ENCODE results near the gene DENND1B.

DNA sequence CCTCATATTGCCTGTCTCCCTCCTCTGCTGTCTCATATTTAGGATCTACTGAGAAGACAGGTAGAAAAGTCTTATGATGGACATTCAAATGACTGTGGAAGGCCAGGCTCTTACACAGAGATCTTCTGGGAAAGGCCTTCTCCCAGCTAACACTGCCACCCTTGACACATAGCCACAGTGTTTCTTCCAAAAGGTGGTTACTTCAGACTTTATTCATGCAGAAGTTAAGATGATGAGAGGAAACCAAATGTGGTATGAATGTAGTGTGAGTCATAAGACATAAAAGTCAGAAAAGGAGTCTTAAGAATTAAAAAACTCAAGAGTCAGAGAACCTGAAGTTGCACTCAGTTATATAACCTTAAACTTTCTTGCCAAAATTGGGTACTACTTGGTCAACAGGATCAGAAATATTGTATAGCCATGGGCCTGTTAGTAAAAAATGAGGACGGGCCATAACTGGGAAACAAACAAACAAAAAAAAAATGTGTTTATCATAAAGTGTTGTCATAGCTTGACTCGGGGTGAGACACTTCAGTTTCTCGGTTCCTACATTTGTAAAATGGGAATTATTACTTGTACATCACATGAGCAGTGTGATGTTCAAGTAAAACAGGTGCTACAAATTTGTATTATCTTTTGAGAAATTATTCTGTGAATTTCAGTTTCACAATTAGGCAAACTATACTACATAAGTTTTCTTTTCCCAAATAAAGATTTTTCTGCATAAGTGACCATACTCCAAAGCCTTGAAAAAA lies 1.2 kb upstream of the DENND1B start:
- TF ChIP-seq CHD2 (IDR thresholded peaks at IDR 0.05; ENCODE audit: low read length, partially characterized antibody) = no peak
- TF ChIP-seq, protein P1, sequence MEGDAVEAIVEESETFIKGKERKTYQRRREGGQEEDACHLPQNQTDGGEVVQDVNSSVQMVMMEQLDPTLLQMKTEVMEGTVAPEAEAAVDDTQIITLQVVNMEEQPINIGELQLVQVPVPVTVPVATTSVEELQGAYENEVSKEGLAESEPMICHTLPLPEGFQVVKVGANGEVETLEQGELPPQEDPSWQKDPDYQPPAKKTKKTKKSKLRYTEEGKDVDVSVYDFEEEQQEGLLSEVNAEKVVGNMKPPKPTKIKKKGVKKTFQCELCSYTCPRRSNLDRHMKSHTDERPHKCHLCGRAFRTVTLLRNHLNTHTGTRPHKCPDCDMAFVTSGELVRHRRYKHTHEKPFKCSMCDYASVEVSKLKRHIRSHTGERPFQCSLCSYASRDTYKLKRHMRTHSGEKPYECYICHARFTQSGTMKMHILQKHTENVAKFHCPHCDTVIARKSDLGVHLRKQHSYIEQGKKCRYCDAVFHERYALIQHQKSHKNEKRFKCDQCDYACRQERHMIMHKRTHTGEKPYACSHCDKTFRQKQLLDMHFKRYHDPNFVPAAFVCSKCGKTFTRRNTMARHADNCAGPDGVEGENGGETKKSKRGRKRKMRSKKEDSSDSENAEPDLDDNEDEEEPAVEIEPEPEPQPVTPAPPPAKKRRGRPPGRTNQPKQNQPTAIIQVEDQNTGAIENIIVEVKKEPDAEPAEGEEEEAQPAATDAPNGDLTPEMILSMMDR (IDR thresholded peaks at IDR 0.05) = no peak
- no peak for TF ChIP-seq BHLHE40 (IDR thresholded peaks at IDR 0.05; ENCODE audit: low read depth, low read length)
- TF ChIP-seq FOSB (CRISPR knock-in tag; IDR thresholded peaks at IDR 0.05) = no peak
- TF ChIP-seq CHD4 (IDR thresholded peaks at IDR 0.05; ENCODE audit: borderline replicate concordance) = no peak
- TF ChIP-seq, protein P2, sequence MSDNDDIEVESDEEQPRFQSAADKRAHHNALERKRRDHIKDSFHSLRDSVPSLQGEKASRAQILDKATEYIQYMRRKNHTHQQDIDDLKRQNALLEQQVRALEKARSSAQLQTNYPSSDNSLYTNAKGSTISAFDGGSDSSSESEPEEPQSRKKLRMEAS (IDR thresholded peaks at IDR 0.05) = no peak
- TF ChIP-seq EP300 (IDR thresholded peaks at IDR 0.05) = no peak
- TF ChIP-seq ZSCAN20 (CRISPR knock-in tag; IDR thresholded peaks at IDR 0.05) = no peak

All from A549 (cell line).